GM18868 (cell line): Measurements from ENCODE around the gene CCN5.

Experiments used
- ATAC-seq: cut with Tn5 transposase; IDR thresholded peaks from one replicate; pipeline ENCODE4 v1.9.1; 2021; ENCODE audit warnings: mild to moderate bottlenecking, moderate library complexity; ENCODE audit not compliant: unreplicated experiment

Gene CCN5

DNA sequence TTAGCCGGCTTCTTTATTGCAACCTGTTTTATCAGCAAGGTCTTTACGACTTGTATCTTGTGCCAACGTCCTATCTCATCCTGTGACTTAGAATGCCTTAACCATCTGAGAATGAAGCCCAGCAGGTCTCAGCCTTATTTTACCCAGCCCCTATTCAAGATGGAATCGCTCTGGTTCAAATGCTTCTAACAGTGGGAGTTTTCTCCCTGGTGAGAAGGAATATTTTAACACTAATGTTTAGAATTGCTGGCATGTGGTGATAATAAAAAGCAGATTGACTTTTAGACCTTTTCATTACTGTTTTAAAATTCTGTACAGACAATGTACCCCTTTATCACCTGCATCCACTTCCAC is 20.6 kb downstream of the CCN5 start:
- no peak for ATAC-seq

DNA sequence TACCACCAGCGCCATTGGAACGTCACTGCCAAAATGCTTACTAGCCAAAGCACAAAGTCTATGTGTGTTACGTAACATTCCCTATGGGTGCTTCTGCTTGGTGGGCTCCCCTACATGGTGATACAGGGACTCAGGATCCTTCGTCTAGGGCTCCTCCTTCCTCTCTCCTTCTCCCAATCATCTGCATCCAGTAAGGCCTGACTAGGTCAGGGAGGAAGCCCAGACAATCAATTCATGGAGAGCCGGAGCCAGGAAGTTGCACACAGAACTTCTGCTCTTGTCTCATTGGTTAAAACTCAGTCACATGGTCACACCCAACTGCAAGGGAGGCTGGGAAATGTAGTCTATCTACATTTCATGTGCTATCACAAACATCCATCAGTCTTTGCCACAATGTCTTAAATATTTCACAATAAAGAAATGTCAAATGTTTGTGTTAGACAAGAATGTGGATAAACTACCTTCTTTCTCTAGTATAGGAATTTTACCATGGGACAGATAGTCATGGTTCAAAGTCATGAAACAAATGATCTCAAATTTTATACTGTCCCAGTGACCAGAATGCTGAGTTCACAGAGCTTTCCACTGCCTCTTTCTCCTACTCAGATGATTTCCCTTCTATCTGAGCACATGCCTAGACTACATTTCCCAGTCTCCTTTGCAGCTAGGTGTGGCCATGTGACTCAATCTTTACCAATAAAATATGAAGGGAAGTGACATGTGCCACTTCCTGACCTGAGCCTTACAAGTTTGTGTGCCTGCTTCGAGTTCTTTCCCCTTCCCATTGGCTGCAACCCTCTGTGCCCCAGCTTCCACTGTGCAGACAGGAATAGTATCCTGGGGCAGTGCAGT is 21.2 kb downstream of the CCN5 start:
- no peak for ATAC-seq

DNA sequence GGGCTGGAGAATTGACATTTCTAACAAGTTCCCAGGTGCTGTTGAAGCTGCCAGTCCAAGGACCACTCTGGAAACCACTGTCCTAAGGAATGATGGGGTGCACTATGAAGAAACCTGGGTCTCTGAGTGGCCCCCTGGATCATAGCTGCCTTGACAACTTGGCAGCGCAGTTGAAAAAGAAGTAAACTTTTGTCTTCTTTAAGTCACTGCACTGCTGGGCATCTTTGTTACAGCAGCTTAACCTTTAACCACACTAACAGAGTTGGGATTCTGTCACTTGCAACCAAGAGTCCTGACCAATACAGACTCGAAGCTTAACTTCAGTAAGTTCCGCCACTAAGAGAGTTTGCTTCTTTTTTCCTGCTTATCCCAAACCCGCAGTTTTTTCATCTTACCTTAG is 21.9 kb downstream of the CCN5 start:
- ATAC-seq = no peak

DNA sequence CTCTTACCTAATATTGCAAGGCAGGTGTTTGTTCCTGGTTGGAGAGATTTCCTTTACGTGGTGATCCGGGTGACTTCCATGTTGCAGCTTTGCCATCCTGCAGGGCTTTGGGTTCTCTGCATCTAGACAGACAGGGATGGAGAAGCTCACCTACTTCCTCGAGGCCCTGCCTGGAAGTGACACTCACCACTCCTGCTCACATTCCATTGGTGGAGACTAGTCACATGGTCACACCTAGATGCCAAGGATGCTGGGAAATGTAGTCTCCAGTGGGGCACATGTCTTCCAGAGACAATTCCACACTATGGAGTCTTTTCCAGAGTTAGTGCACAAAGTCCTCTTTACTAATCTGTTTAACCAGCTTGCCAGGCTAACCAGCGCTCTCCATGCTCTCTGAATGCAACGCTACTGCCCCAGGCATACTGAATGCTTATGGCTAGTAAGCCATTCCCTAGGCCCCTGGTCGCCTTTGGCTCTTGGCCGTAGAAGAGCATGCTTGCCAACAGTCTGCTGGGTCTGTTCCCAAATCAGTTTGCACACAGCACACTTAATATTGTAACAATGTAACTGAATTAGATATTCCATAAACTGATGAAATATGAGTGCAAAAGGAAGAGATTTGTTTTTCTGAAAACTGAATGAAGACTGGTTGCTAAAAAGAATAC is 23.8 kb downstream of the CCN5 start:
- no peak for ATAC-seq

DNA sequence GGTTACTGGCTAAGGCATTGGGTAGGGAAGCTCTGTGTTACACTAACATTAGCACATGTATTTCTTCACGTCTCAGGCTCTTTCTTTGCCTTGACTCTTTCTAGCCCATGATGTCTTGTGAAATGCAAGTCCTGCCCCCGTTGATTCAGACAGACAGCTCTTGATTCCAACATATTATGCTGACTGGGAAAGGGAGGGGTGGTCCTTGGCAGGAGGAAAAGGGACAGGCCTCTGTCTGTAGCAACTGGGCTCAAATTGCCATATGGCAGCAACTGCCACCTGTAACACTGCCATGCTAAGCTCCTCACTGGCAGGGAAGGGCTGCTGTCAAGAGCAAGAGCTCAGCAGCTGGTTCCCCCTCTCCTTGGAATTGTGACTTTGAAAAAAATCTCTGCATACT is 24.8 kb downstream of the CCN5 start:
- ATAC-seq = no peak

DNA sequence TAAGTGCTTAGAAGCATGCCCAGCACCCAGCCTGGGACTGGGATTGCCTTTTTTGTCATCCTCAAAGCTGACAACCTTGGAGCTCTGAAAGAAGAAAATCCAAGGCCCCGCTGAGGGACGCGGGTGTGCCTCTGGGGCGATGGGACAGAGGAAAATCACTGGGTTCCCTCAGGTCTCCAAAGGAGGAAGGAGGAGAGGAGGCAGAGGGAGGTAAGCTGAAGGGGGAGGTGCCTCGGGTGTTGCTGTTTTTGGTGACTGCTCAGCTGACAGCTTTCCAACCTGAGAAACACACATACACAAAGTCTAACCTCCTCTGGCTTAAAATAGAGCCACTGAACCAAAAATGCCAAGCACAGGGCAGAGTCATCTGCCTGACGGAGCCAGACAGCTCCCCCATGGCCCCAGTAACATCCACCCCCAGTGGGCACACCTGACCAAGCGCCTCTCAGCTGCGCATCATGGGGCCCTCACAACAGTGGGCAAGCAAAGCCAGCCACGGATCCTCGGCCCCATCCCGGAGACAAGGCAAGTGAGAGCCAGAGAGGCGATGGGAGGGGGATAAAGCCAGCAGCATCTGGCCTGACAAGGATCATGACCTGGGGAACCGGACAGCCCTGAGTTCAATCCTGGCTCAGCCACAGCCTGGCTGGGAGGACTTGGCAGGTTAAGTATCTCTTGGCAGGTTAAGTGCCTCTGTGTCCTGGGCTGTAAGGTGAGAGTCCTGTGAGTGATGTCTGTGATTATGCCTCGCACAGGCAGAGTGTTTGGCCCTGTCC is 27.3 kb downstream of the CCN5 start:
- no peak for ATAC-seq

DNA sequence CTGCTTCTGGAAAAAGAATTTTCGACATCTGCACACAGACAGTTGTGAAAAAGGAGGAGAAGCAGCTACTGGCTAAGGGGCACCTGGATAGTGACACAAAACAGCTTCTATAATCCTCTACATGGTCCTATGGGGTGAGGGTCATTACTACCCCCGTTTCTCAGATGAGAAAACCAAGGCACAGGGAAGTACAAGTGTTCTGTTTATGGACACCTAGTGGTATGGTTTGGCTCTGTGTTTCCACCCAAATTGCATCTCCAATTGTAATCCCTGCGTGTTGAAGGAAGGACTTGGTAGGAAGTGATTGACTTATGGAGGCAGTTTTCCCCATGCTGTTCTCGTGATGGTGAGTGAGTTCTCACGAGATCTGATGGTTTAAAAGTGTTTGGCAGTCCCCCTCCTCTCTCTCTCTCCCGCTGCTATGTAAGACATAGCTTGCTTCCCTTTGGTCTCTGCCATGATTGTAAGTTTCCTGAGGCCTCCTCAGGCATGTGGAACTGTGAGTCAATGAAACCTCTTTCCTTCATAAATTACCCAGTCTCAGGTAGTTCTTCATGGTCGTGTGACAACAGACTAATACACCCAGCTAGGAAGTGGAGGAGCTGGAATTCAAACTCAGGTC is 28.0 kb downstream of the CCN5 start:
- no peak for ATAC-seq

DNA sequence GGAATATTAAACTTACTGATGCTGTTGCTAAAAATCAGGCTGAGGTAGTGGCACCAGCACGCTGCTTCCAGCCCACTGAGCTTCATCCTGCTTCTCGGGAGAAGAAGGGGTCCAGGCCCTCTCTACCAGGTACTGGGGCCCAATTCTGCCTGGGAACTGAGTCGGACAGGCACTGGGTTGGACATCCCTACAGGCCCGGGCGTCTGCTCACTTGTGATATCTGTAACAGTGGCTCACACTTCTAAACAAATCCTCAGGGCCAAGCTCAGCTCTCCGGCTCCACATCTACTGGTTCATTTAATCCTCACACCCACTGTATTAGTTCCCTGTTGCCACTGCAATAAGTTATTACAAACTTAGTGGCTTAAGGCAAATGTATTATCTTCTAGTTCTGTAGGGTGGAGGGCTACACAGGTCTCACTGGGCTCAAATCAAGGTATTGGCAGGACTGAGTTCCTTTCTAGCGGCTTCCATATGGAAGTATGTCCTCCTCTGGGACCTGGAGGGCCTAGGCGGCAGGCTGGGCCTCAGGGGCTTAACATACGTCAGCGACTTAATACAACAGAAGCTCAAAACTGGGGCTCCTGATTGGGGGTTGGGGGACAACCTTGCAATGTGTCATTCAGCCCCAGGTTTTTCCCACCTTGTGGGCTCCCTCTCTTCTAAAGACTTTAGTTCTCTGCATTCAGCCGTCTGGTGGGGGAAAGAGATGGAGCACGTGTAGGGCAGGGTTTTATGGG is 28.9 kb downstream of the CCN5 start:
- no peak for ATAC-seq

DNA sequence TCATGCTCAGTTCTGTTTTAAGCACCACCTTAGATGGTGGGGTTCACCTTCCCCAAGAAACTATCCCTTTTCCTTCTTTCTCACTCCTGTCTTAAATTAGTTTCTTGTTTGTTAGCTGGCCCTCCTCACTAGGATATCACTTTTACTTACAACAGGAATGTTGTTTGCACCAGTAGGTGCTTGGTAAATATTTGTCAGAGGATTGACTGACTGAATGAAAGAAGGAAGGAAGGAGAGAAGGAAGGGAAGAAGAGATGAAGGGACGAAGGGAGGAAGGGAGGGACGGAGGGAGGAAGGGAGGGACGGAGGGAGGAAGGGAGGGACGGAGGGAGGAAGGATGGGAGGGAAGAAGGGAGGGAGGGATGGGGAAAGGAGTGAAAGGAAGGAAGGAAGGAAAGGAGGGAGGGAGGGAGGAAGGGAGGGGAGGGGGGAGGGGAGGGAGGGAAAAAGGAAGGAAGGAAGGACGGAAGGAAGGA is 30.0 kb downstream of the CCN5 start:
- ATAC-seq = no peak

DNA sequence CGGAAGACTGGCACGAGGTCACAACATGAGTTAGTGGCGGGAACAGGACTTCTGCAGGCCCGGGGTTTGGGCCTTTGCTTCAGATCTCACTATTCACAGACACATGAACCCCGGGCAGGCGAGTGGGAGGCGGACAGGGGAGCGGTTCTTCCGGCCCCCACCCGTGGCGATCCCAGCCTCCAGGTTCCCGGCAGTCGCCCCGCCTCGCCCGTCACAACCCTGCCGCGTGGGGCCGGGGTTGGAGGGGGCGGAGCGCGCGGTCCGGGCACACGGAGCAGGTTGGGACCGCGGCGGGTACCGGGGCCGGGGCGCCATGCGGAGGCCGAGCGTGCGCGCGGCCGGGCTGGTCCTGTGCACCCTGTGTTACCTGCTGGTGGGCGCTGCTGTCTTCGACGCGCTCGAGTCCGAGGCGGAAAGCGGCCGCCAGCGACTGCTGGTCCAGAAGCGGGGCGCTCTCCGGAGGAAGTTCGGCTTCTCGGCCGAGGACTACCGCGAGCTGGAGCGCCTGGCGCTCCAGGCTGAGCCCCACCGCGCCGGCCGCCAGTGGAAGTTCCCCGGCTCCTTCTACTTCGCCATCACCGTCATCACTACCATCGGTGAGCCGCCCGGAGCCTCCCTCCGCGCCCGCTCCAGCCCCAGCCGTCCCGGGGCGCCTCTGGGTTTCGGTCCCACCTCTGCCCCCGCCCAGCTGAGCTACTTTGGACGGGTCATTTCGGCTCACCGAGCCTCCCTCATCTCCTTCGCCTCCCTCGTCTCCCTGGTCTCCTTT is 30.6 kb downstream of the CCN5 start, which contains the start of gene KCNK15:
TSS of gene KCNK15 (plus strand) at position 268 of the 769 bp plus-strand sequence. CDS start at position 314, 46 bp downstream.
- ATAC-seq = no peak

DNA sequence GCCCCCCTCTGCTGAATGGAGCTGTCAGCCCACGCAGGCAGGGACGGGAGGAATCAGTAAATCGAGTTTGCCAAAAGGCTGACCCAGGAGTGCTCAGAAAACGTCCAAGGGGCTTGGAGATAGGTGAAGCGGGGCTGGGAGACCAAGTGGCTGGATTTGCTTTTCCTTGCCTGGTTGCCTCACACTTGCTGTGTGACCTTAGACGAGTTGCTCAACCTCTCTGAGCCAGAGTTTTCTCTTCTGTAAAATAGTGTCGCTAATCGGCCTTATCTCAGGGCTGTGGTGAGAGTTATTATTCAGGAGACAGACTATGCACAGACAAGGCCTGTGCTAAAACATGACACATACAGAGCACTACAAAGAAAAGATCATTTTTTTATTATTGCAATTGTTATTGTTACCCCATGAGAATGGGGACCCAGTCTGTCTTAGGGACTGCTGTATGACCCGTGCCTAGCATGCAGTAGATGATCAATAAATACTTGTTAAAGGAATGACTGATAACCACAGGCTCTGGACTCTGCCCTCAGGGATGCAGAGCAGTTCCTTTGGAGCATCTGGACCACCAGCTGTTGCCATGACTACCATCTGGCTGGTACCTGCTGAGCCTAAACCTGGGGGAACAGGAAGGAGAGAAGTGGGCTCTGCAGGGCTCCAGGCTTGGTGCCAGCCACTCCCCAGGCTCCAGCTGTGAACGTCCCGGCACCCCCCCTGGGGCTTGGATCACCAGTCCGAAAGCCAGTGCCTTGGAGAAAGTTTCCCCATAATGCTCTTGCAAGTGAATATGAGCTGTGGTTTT is 31.4 kb downstream of the CCN5 start:
- no peak for ATAC-seq

DNA sequence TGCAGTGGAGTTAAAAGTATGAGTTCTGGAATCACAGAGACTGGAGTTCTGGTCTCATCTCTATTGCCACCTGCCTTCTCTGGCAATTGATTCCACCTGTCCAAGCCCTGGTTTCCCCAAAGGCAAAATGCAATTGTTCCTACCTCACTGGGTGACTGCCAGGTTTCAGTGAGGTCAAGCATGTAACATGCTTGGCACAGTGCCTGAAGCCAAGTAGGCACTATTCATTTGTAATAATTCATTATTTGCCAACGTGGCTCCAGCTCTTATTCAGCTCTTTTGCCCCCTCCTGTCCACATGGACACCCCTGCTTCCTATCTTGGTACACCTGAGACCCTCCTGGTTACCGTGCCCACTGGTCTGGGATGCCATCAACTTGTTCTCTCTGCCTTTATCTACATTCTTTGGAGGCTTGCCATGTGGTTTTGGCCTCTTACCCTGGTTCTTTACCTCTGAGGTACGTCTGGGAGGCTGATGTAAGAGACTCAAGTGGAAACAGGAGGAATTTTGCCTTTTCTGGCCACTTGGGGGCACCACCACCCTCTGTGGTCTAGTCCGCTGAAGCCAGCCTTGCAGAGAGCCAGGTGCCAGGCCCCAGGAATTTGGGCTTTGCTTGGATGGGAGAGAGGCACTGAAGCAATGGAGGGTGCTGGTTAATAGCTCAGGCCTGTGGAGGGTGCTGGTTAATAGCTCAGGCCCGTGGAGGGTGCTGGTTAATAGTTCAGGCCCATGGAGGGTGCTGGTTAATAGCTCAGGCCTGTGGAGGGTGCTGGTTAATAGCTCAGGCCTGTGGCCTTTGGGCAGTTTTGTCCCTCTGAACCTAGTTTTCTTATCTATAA is 32.2 kb downstream of the CCN5 start:
- ATAC-seq = no peak

DNA sequence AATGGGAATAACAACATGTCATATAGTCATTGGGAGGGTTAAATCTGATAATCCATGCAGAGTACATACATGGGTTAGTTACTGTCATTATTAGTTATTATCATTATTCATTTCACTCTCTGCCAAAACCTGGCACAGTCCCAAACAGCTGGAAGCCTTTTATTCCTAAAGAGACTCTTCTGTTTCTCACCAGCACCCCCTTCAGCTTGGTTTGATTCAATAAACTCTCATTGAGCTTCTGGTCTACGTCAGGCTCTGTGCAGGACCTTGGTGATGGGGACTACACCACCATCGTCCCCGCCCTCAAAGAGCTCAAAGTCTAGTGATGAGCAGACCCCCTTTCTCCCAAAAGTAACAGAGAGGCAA is 32.8 kb downstream of the CCN5 start:
- no peak for ATAC-seq

DNA sequence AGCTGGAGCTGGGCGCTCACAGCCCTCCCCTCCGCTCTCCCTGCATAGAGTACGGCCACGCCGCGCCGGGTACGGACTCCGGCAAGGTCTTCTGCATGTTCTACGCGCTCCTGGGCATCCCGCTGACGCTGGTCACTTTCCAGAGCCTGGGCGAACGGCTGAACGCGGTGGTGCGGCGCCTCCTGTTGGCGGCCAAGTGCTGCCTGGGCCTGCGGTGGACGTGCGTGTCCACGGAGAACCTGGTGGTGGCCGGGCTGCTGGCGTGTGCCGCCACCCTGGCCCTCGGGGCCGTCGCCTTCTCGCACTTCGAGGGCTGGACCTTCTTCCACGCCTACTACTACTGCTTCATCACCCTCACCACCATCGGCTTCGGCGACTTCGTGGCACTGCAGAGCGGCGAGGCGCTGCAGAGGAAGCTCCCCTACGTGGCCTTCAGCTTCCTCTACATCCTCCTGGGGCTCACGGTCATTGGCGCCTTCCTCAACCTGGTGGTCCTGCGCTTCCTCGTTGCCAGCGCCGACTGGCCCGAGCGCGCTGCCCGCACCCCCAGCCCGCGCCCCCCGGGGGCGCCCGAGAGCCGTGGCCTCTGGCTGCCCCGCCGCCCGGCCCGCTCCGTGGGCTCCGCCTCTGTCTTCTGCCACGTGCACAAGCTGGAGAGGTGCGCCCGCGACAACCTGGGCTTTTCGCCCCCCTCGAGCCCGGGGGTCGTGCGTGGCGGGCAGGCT is 35.1 kb downstream of the CCN5 start:
- ATAC-seq = no peak

DNA sequence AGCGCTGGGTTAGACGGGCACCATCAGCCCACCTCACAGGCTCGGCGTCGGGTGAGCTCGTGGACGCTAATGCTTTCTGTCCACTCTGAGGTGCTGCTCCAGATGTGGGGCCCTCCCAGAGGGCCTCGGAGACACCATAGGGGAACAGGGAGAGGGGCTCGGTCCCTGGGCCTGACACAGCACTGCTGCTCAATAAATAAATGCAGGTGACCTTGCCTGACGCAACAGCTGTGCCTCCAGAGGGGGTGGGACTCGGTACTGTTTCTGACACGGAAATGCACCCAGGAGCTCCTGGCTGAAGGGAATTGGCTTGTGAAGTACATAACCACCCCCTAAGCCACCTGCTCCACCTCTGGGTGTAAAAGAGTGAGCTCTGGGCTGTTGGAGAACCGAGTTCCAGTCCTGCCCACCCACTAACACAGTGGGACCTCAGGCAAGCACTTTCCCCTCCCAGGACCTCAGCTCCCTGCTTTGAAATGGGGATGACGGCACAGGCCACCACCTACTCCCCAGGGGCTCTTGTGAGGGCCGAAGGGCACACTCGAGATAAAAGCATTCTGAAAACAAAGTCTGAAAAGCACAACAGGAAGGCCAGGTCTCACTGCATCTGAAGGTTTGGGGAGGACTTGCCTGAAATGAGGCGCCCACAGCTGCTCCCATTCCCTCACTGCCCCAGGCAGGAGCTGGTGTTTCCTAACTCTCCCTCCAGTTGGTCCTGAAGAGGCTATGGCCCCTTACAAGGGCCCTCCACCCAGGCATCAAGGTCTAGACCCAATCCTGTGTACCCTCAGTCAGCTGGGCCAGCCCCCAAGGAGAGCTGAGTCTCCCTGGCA is 37.1 kb downstream of the CCN5 start:
- ATAC-seq = no peak

DNA sequence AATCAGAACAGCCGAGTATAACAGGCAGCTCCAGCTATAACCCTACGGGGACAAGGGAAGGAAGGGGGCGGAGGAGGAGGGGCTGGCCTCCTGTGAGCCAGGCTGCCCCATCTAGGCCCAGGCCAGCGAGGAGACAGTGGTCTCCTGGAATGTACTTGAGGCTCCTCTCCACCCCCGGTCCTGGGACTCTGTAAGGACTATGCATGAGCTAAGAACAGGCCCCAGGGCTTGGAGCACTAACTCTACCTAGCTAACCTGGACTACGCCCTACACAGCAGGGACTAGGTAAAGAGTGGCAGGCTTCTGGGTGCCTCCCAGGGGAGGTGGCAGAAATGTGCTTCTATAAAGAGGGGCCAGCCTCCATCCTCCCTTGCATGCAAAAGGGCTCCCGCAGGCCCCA is 39.4 kb downstream of the CCN5 start:
- no peak for ATAC-seq
